SK-N-SH (cell line): ENCODE measurements around the gene ZMIZ1. TPM values are rescaled to one million over a fixed set of nuclear protein-coding genes. Genes with fewer than 3 reads are reported as not detected.

Source experiments
- CTCF ChIA-PET: fragments of 300-600, 350-600 bp; formaldehyde crosslinking; extraction: SDS; loops from one replicate; lab custom pipeline; 2021; lab: Yijun Ruan, JAX
- POLR2A ChIA-PET: fragments of 350-600 bp; sonication (Branson Sonifier 250); formaldehyde crosslinking; extraction: SDS; loops from one replicate; lab custom pipeline; 2020; ENCODE audit warnings: antibody characterized with exemption, inconsistent platforms; lab: Yijun Ruan, JAX
- DNase-seq: peaks from one replicate; pipeline ENCODE4 v3.0.0; 2012
- H2AFZ ChIP-seq: fragments of 200-600 bp; sonication (generic); 2 replicates; pipeline ENCODE4 v1.8.1; 2016; ENCODE audit warnings: antibody characterized with exemption, mild to moderate bottlenecking, low read depth
- H3F3A ChIP-seq: fragments of 200-600 bp; sonication (generic); replicated peaks from 2 replicates; pipeline ENCODE3; 2016; ENCODE audit warnings: antibody characterized with exemption, mild to moderate bottlenecking; ENCODE audit not compliant: insufficient read depth
- H3K27ac ChIP-seq, 2 experiments: fragments of 200-500 bp in 1 of 2; fragments of 200-600 bp in 1 of 2; sonication (Bioruptor generic) in 1 of 2; sonication (generic), shearing (Covaris generic) in 1 of 2; 2 replicates each; pipeline versions ENCODE4 v1.5.1 to v1.6.1; 2014 to 2016; ENCODE audit warnings: low read depth in 2 of 2, inconsistent platforms in 1 of 2, low read length in 1 of 2, mild to moderate bottlenecking in 1 of 2, mixed read lengths in 1 of 2
- H3K27me3 ChIP-seq: fragments of 200-600 bp; sonication (generic), shearing (Covaris generic); 2 replicates; pipeline ENCODE4 v1.6.1; 2016; ENCODE audit warnings: mixed run types; ENCODE audit not compliant: insufficient read depth
- H3K36me3 ChIP-seq, 2 experiments: fragments of 200-500 bp in 1 of 2; fragments of 200-600 bp in 1 of 2; sonication (Bioruptor generic) in 1 of 2; sonication (generic) in 1 of 2; replicated peaks in 1 of 2; 2 replicates each; pipeline versions ENCODE3 to v1.5.1; 2014 to 2016; ENCODE audit warnings: low read length in 1 of 2, mild to moderate bottlenecking in 1 of 2; ENCODE audit not compliant: insufficient read depth in 2 of 2, control insufficient read depth in 1 of 2
- H3K4me1 ChIP-seq, 2 experiments: fragments of 200-500 bp in 1 of 2; fragments of 200-600 bp in 1 of 2; sonication (Bioruptor generic) in 1 of 2; sonication (generic), shearing (Covaris generic) in 1 of 2; 2 replicates each; pipeline versions ENCODE4 v1.5.1 to v1.6.1; 2014 to 2016; ENCODE audit warnings: low read depth in 1 of 2, low read length in 1 of 2, mixed run types in 1 of 2; ENCODE audit not compliant: insufficient read depth in 2 of 2, control insufficient read depth in 1 of 2
- H3K4me2 ChIP-seq: fragments of 200-600 bp; sonication (generic), shearing (Covaris generic); 2 replicates; pipeline ENCODE4 v1.6.1; 2017; ENCODE audit warnings: mixed run types
- H3K4me3 ChIP-seq, 2 experiments: fragments of 200-500 bp in 1 of 2; fragments of 200-600 bp in 1 of 2; sonication (Bioruptor generic) in 1 of 2; sonication (generic), shearing (Covaris generic) in 1 of 2; 2 replicates each; pipeline versions ENCODE4 v1.5.1 to v1.8.1; 2014 to 2016; ENCODE audit warnings: low read depth in 2 of 2, inconsistent platforms in 1 of 2, low read length in 1 of 2, mild to moderate bottlenecking in 1 of 2, mixed read lengths in 1 of 2, moderate library complexity in 1 of 2
- H3K79me2 ChIP-seq: fragments of 200-600 bp; sonication (generic); 2 replicates; pipeline ENCODE4 v1.8.1; 2017; ENCODE audit warnings: mild to moderate bottlenecking; ENCODE audit not compliant: insufficient read depth
- H3K9ac ChIP-seq: fragments of 200-600 bp; sonication (generic); 2 replicates; pipeline ENCODE4 v1.6.1; 2017; ENCODE audit warnings: mixed run types
- H3K9me2 ChIP-seq: fragments of 200-600 bp; sonication (generic); 2 replicates; pipeline ENCODE4 v1.6.1; 2017; ENCODE audit warnings: mixed run types
- H3K9me3 ChIP-seq: fragments of 200-600 bp; sonication (generic); 2 replicates; pipeline ENCODE4 v1.6.1; 2017; ENCODE audit warnings: mixed run types, mild to moderate bottlenecking, moderate library complexity
- H4K20me1 ChIP-seq: fragments of 200-600 bp; sonication (generic); 2 replicates; pipeline ENCODE4 v1.6.1; 2017; ENCODE audit warnings: mild to moderate bottlenecking, mixed run types; ENCODE audit not compliant: insufficient read depth
- ELF1 ChIP-seq: IDR thresholded peaks from 2 replicates; pipeline ENCODE4 v1.4.0; 2012
- EP300 ChIP-seq, 2 experiments: IDR thresholded peaks; 2 replicates each; pipeline versions ENCODE4 v1.4.0 to v1.6.1; 2012; ENCODE audit warnings: borderline replicate concordance in 1 of 2, low read depth in 1 of 2, low read length in 1 of 2
- FOSL2 ChIP-seq: IDR thresholded peaks from 2 replicates; pipeline ENCODE4 v1.4.0; 2012; ENCODE audit warnings: low read depth, mild to moderate bottlenecking, moderate library complexity, borderline replicate concordance
- FOXM1 ChIP-seq: IDR thresholded peaks from 2 replicates; pipeline ENCODE4 v1.4.0; 2012; ENCODE audit warnings: low read depth, mild to moderate bottlenecking
- GABPA ChIP-seq: IDR thresholded peaks from 2 replicates; pipeline ENCODE4 v1.4.0; 2012; ENCODE audit warnings: low read depth, mild to moderate bottlenecking
- GATA2 ChIP-seq: sonication (generic); formaldehyde crosslinking; IDR thresholded peaks from 2 replicates; pipeline ENCODE4 v1.5.0; 2020; ENCODE audit warnings: mild to moderate bottlenecking, missing genetic modification reagents
- MEF2A ChIP-seq: IDR thresholded peaks from 2 replicates; pipeline ENCODE4 v1.4.0; 2012; ENCODE audit warnings: low read depth, borderline replicate concordance
- MXI1 ChIP-seq: IDR thresholded peaks from 2 replicates; pipeline ENCODE4 v1.6.1; 2012; ENCODE audit warnings: mild to moderate bottlenecking, low read depth, low read length, improper control_type of control experiment
- POLR2AphosphoS5 ChIP-seq: IDR thresholded peaks from 2 replicates; pipeline ENCODE4 v1.6.1; 2012; ENCODE audit warnings: low read depth, low read length
- RXRA ChIP-seq: IDR thresholded peaks from 2 replicates; pipeline ENCODE4 v1.4.0; 2012; ENCODE audit warnings: low read depth, mild to moderate bottlenecking, borderline replicate concordance
- SMC3 ChIP-seq: IDR thresholded peaks from 2 replicates; pipeline ENCODE4 v1.6.1; 2012; ENCODE audit warnings: low read depth, low read length, improper control_type of control experiment
- TAF1 ChIP-seq: IDR thresholded peaks from 2 replicates; pipeline ENCODE4 v1.6.1; 2012; ENCODE audit warnings: low read depth, mild to moderate bottlenecking, low read length, moderate library complexity, borderline replicate concordance
- TCF12 ChIP-seq: IDR thresholded peaks from 2 replicates; pipeline ENCODE4 v1.4.0; 2012
- TEAD4 ChIP-seq: IDR thresholded peaks from 2 replicates; pipeline ENCODE4 v1.4.0; 2012; ENCODE audit warnings: mild to moderate bottlenecking, borderline replicate concordance; ENCODE audit not compliant: insufficient read depth
- WGBS: methylation state at CpG from one replicate; pipeline ENCODE4 v1.1.6; 2017; ENCODE audit warnings: low lambda C conversion rate; 5-methylcytosine and 5-hydroxymethylcytosine counted together
- polyA plus RNA-seq, 3 experiments: library from polyadenylated mRNA; depleted of rRNA; stranded (reverse); fragments of >200 nt; gene quantifications; 2 replicates each; pipeline ENCODE4 v1.2.3, GENCODE V29; 2012
- TF ChIP-seq, protein P1 (sequence below): IDR thresholded peaks from 2 replicates; pipeline ENCODE4 v1.4.0; 2012; ENCODE audit warnings: low read depth, borderline replicate concordance
- TF ChIP-seq, protein P2 (sequence below): IDR thresholded peaks from 2 replicates; pipeline ENCODE4 v1.4.0; 2012; ENCODE audit warnings: low read depth, borderline replicate concordance
- TF ChIP-seq, protein P3 (sequence below): fragments of 150-350 bp; IDR thresholded peaks from 2 replicates; pipeline ENCODE4 v1.6.1; 2016; ENCODE audit warnings: mild to moderate bottlenecking, low read depth, low read length

ZMIZ1 gene
- polyA plus RNA-seq, 1 of the 3 experiments (the other 2 are of a cell fraction): 23.5 TPM

DNA sequence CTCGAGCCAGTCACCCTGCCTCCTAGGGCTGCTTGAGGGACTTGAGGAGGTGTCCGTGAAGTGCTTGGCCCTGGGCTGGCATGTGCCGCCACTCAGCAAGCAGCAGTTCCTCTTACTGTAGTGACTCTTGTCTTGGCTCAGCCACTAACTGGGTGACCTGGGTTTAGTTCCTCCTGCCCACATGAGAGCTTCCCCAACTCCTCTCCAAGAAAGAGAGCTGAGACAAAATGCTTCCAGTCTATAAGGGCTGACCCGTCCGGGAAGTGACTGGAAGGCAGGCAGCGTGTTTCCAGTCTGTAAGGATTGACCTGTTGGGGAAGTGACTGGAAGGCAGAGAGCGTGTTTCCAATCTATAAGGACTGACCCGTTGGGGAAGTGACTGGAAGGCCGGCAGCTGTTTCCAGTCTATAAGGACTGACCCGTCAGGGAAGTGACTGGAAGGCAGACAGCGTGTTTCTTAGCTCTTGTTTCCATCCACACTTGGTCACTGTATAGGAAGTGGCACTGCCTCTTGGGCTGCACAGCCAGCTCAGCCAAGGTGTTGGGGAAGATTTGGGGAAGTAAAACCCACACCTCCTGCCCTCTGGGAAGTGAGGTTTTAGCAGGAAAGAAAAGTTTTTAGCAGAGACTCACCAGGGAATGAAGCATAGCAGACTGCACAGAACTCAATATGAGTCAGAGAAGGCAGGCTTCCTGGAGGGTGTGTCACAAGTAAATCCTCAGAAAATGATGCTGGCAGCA is 225.2 kb downstream of the ZMIZ1 start:
- WGBS: 86% methylated on average over 8 of the region's 11 CpGs
- CTCF ChIA-PET: interaction anchor here (1.0 to 1.7 kb wide), 3 partner anchors 12 to 22 kb away, joined by 3 to 5 read pairs (median 3); no protein-coding TSS in a partner anchor
- peaks cover 13% of the 10 kb centered on the region for H4K20me1 ChIP-seq

DNA sequence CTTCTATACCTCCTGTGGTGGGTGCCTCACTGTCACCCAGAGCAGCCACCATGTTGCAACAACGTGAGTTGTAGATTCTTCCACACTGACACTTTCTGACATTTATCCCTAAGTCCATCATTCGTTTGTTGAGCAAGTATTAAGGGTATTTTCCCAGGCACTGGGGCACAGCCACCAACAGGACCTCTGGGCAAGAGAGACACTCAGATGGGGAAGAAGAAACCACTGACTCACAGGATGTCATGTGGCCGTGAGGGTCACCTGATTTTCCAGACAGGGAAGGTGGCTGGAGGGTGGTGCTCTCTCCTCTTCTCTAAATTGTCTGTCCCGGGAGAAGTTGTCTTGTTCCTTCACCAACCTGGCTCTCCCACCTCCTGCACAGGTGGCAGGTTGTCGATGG is 226.8 kb downstream of the ZMIZ1 start:
- H3K9me3 ChIP-seq: no peaks in the 10 kb centered on the region
- H3K4me1 ChIP-seq: peaks cover 13 to 32% of the 10 kb centered on the region in 2 experiments; a peak in 3 of 4 replicates
- H3K4me3 ChIP-seq: no peak overlapping the region
- H4K20me1 ChIP-seq: peaks cover 14% of the 10 kb centered on the region
- peaks cover 35 to 80% of the 10 kb centered on the region in 2 experiments for H3K36me3 ChIP-seq
- peak overlapping the region; percentile 24 to 39; a peak in 1 of 4 replicates for H3K27ac ChIP-seq
- DNase-seq: no peak
- H3K9me2 ChIP-seq: no peaks in the 10 kb centered on the region
- H3K27me3 ChIP-seq: no peaks in the 10 kb centered on the region
- H2AFZ ChIP-seq: no peak overlapping the region
- no peak for TF ChIP-seq MXI1
- no peak for TF ChIP-seq FOSL2
- no peak for TF ChIP-seq ELF1
- no peak for TF ChIP-seq RXRA
- TF ChIP-seq, protein P1, sequence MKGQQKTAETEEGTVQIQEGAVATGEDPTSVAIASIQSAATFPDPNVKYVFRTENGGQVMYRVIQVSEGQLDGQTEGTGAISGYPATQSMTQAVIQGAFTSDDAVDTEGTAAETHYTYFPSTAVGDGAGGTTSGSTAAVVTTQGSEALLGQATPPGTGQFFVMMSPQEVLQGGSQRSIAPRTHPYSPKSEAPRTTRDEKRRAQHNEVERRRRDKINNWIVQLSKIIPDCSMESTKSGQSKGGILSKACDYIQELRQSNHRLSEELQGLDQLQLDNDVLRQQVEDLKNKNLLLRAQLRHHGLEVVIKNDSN: no peak; the same call in 1 of the 2 replicates
- TF ChIP-seq TEAD4: no peak
- no peak overlapping the region for H3K9ac ChIP-seq
- no peaks in the 10 kb centered on the region for H3K79me2 ChIP-seq
- 84% methylated on average over 3 of the region's 5 CpGs for WGBS
- no peak overlapping the region for H3K4me2 ChIP-seq
- POLR2A ChIA-PET: no interaction called here
- CTCF ChIA-PET: interaction anchor here (1.7 kb wide), 1 partner anchor 20 kb away, joined by 5 read pairs; no protein-coding TSS in a partner anchor
- peaks cover 53% of the 10 kb centered on the region for H3F3A ChIP-seq

More for the DNA sequence above, 225.2 kb downstream of the ZMIZ1 start:
- peak overlapping the region; percentile 25 to 63; a peak in 3 of 4 replicates for H3K27ac ChIP-seq
- peaks cover 46% of the 10 kb centered on the region for H3F3A ChIP-seq
- POLR2A ChIA-PET: no interaction called here
- peak overlapping the region; percentile 44 for H3K4me2 ChIP-seq
- no peaks in the 10 kb centered on the region for H3K27me3 ChIP-seq
- TF ChIP-seq SMC3 (no peak), GABPA (no peak), FOXM1 (no peak), TCF12 (peak; percentile 50), MEF2A (no peak), FOSL2 (peak; percentile 78), GATA2 (CRISPR knock-in tag) (no peak), EP300 (IDR thresholded peaks at IDR 0.05; ENCODE audit: borderline replicate concordance in 1 of 2, low read depth in 1 of 2, low read length in 1 of 2) (no peak), TAF1 (no peak), ELF1 (no peak), MXI1 (no peak), POLR2AphosphoS5 (no peak)
- TF ChIP-seq, protein P2, sequence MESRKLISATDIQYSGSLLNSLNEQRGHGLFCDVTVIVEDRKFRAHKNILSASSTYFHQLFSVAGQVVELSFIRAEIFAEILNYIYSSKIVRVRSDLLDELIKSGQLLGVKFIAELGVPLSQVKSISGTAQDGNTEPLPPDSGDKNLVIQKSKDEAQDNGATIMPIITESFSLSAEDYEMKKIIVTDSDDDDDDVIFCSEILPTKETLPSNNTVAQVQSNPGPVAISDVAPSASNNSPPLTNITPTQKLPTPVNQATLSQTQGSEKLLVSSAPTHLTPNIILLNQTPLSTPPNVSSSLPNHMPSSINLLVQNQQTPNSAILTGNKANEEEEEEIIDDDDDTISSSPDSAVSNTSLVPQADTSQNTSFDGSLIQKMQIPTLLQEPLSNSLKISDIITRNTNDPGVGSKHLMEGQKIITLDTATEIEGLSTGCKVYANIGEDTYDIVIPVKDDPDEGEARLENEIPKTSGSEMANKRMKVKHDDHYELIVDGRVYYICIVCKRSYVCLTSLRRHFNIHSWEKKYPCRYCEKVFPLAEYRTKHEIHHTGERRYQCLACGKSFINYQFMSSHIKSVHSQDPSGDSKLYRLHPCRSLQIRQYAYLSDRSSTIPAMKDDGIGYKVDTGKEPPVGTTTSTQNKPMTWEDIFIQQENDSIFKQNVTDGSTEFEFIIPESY: no peak
- TF ChIP-seq, protein P3, sequence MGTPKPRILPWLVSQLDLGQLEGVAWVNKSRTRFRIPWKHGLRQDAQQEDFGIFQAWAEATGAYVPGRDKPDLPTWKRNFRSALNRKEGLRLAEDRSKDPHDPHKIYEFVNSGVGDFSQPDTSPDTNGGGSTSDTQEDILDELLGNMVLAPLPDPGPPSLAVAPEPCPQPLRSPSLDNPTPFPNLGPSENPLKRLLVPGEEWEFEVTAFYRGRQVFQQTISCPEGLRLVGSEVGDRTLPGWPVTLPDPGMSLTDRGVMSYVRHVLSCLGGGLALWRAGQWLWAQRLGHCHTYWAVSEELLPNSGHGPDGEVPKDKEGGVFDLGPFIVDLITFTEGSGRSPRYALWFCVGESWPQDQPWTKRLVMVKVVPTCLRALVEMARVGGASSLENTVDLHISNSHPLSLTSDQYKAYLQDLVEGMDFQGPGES: no peak
- TF ChIP-seq, protein P1: no peak
- peaks cover 42 to 79% of the 10 kb centered on the region in 2 experiments for H3K36me3 ChIP-seq
- no peaks in the 10 kb centered on the region for H3K9me3 ChIP-seq
- H3K9me2 ChIP-seq: no peaks in the 10 kb centered on the region
- no peaks in the 10 kb centered on the region for H3K79me2 ChIP-seq
- H3K4me3 ChIP-seq: no peak overlapping the region
- DNase-seq: no peak
- H2AFZ ChIP-seq: no peak overlapping the region
- H3K4me1 ChIP-seq: peaks cover 3 to 21% of the 10 kb centered on the region in 2 experiments; a peak in 3 of 4 replicates
- H3K9ac ChIP-seq: peak overlapping the region; percentile 13; the same call in 1 of the 2 replicates
